DOHH2 (cell line): Measurements from ENCODE around the gene URGCP.

Source experiments
- H3F3A ChIP-seq: fragments of 200-600 bp; sonication (generic), shearing (Covaris generic); 2 replicates; pipeline ENCODE4 v1.6.0; 2016; ENCODE audit warnings: antibody characterized with exemption, mild to moderate bottlenecking; ENCODE audit not compliant: control insufficient read depth, insufficient read depth
- H3K27ac ChIP-seq: fragments of 200-600 bp; sonication (generic); 2 replicates; pipeline ENCODE4 v1.5.1; 2014; ENCODE audit warnings: low read depth, mild to moderate bottlenecking, low read length, moderate library complexity
- H3K27me3 ChIP-seq: fragments of 200-600 bp; sonication (generic); 2 replicates; pipeline ENCODE4 v1.6.1; 2014; ENCODE audit warnings: mild to moderate bottlenecking, low read length, mixed read lengths; ENCODE audit not compliant: control insufficient read depth
- H3K36me3 ChIP-seq: fragments of 200-600 bp; sonication (generic); 2 replicates; pipeline ENCODE4 v1.6.1; 2014; ENCODE audit warnings: mild to moderate bottlenecking, low read length, moderate library complexity, mixed read lengths; ENCODE audit not compliant: control insufficient read depth
- H3K4me1 ChIP-seq: fragments of 200-600 bp; sonication (generic); 2 replicates; pipeline ENCODE4 v1.6.1; 2014; ENCODE audit warnings: mild to moderate bottlenecking, low read length, mixed read lengths; ENCODE audit not compliant: control insufficient read depth
- H3K4me2 ChIP-seq: fragments of 200-600 bp; sonication (generic); 2 replicates; pipeline ENCODE4 v1.6.0; 2014; ENCODE audit warnings: mild to moderate bottlenecking, low read length, moderate library complexity
- H3K4me3 ChIP-seq: fragments of 200-600 bp; sonication (generic); 2 replicates; pipeline ENCODE4 v1.5.1; 2014; ENCODE audit warnings: mild to moderate bottlenecking, low read length, mixed read lengths
- H3K79me2 ChIP-seq: fragments of 200-600 bp; sonication (generic); 2 replicates; pipeline ENCODE4 v1.6.1; 2014; ENCODE audit warnings: mild to moderate bottlenecking, low read length, mixed read lengths; ENCODE audit not compliant: control insufficient read depth
- H3K9me2 ChIP-seq: fragments of 200-600 bp; sonication (generic); replicated peaks from 2 replicates; pipeline ENCODE4 v1.6.1; 2014; ENCODE audit warnings: mild to moderate bottlenecking, low read length, mixed read lengths; ENCODE audit not compliant: control insufficient read depth
- H3K9me3 ChIP-seq: fragments of 200-600 bp; sonication (generic); 2 replicates; pipeline ENCODE4 v1.6.1; 2014; ENCODE audit warnings: antibody characterized with exemption, low read length, mixed read lengths; ENCODE audit not compliant: control insufficient read depth, insufficient read depth
- H4K20me1 ChIP-seq: fragments of 200-600 bp; sonication (generic); 2 replicates; pipeline ENCODE4 v1.6.0; 2014; ENCODE audit warnings: low read depth, mild to moderate bottlenecking, antibody characterized with exemption, low read length, moderate library complexity; ENCODE audit not compliant: control insufficient read depth, insufficient read depth
- EZH2phosphoT487 ChIP-seq: fragments of 200-600 bp; sonication (generic); IDR thresholded peaks from 2 replicates; pipeline ENCODE4 v1.6.1; 2017; ENCODE audit warnings: borderline replicate concordance, mild to moderate bottlenecking, antibody characterized with exemption, low read length, moderate library complexity, mixed read lengths
- TF ChIP-seq, protein P1 (sequence below): fragments of 200-600 bp; sonication (generic); IDR thresholded peaks from one replicate; pipeline ENCODE4 v1.5.1; 2014; ENCODE audit warnings: antibody characterized with exemption, mild to moderate bottlenecking, low read depth, low read length; ENCODE audit not compliant: poor library complexity, severe bottlenecking

The URGCP gene

DNA sequence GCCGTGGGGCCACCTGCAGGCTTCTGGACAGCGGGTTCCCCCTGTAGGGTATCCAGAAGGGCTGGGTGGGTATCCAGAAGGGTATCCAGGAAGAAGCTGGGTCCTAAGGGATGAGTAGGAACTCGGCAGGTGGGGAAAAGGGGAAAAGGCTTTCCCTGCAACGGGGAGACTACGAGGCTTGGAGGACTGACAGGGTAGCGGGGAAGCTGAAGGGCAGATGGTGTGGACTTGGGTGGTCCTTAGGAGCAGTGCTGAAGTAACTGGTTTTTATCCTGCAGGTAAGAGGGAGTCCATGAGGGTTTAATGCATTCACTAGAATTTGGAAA, 20.4 kb upstream of the URGCP start:
- Histone ChIP-seq H3K4me1 (peaks cover 27% of the 10 kb centered on the region), H3K4me3 (peak overlapping the region; percentile 94), H3K36me3 (peaks cover 15% of the 10 kb centered on the region), H3F3A (peaks cover 4% of the 10 kb centered on the region; the same call in 1 of the 2 replicates), H3K79me2 (peaks cover 57% of the 10 kb centered on the region), H3K9me2 (no peaks in the 10 kb centered on the region), H3K4me2 (peak overlapping the region; percentile 97), H3K27ac (peak overlapping the region; percentile 64), H3K27me3 (no peaks in the 10 kb centered on the region), H3K9me3 (no peaks in the 10 kb centered on the region), H4K20me1 (no peaks in the 10 kb centered on the region)
- TF ChIP-seq, protein P1, sequence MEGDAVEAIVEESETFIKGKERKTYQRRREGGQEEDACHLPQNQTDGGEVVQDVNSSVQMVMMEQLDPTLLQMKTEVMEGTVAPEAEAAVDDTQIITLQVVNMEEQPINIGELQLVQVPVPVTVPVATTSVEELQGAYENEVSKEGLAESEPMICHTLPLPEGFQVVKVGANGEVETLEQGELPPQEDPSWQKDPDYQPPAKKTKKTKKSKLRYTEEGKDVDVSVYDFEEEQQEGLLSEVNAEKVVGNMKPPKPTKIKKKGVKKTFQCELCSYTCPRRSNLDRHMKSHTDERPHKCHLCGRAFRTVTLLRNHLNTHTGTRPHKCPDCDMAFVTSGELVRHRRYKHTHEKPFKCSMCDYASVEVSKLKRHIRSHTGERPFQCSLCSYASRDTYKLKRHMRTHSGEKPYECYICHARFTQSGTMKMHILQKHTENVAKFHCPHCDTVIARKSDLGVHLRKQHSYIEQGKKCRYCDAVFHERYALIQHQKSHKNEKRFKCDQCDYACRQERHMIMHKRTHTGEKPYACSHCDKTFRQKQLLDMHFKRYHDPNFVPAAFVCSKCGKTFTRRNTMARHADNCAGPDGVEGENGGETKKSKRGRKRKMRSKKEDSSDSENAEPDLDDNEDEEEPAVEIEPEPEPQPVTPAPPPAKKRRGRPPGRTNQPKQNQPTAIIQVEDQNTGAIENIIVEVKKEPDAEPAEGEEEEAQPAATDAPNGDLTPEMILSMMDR = peak; percentile 44
- no peak for TF ChIP-seq EZH2phosphoT487

GRCh38 chr7:43925984-43926797, 19.8 kb upstream of the URGCP start, which contains the start of gene UBE2D4:
Gene UBE2D4, plus strand, starts transcription at chr7:43926436. Its CDS starts 97 bp downstream, at chr7:43926533.
- Histone ChIP-seq H3K4me3 (peak within 1 kb of the TSS; percentile 94), H3K27me3 (no peaks in the 10 kb centered on the region), H3K9me2 (no peaks in the 10 kb centered on the region), H3K4me2 (peak within 1 kb of the TSS; percentile 97), H3K79me2 (peaks cover 57% of the 10 kb centered on the region), H3K36me3 (peaks cover 15% of the 10 kb centered on the region), H4K20me1 (no peaks in the 10 kb centered on the region), H3K9me3 (no peaks in the 10 kb centered on the region), H3K27ac (peak within 1 kb of the TSS; percentile 64), H3F3A (peaks cover 4% of the 10 kb centered on the region; the same call in 1 of the 2 replicates), H3K4me1 (peaks cover 27% of the 10 kb centered on the region)
- no peak for TF ChIP-seq EZH2phosphoT487
- TF ChIP-seq, protein P1 = no peak

- no peak overlapping the region for H3K27ac ChIP-seq
- no peak overlapping the region for H3K4me2 ChIP-seq
- H3K9me3 ChIP-seq = no peaks in the 10 kb centered on the region
- H4K20me1 ChIP-seq = no peaks in the 10 kb centered on the region; the same call in 1 of the 2 replicates
- H3K79me2 ChIP-seq = peaks cover 66% of the 10 kb centered on the region
- H3K9me2 ChIP-seq = no peaks in the 10 kb centered on the region
- H3F3A ChIP-seq = peaks cover 4% of the 10 kb centered on the region; the same call in 1 of the 2 replicates
- peaks cover 27% of the 10 kb centered on the region for H3K4me1 ChIP-seq
- H3K4me3 ChIP-seq = no peak overlapping the region
- no peak for TF ChIP-seq EZH2phosphoT487
- TF ChIP-seq, protein P1 = no peak
- H3K27me3 ChIP-seq = no peaks in the 10 kb centered on the region
- peaks cover 28% of the 10 kb centered on the region for H3K36me3 ChIP-seq
Observed at GRCh38 chr7:43922726-43923125, 16.3 kb upstream of the URGCP start.
